Measurements from ENCODE around the gene FAM124B.

The FAM124B gene, protein sequence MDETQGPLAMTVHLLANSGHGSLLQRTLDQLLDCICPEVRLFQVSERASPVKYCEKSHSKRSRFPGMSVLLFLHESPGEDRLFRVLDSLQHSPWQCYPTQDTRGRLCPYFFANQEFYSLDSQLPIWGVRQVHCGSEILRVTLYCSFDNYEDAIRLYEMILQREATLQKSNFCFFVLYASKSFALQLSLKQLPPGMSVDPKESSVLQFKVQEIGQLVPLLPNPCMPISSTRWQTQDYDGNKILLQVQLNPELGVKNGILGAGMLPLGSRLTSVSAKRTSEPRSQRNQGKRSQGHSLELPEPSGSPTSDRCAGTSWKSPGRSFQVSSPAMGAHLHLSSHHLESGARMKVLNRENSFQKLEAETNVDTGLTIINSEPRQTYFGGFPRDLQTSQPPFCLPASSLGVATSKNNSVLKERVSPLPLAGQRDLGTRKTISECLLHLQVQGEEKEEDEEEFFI

DNA sequence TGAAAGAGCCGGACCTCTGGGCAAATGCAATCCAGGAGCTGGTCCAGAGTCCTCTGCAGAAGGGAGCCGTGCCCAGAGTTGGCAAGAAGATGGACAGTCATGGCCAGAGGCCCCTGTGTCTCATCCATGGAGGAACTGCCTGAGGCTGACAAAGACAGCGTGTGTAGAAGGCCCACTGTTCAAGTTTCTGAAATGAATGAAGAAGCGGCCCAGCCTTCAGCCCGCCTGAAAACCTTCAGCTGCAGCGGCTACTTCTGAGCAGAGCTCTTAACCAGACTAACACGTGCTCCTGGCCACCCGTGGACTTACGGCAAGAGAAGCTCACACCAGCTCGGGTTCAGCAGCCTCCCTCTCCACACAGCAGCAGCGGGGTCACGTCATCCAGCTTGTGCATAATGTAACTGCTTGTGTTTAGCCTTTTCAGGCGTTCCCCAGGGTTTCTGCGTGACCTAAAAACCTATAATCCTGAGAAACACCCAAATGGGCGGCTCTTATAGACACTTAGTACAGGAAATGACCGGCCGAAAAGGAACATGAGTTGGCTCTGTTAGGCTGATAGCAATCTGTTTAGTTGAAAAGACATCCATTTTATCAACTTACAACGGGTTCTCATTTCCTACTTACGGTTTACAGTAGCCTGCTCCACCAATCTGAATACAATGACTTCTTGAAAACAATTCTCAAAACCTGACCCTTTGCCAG, at the start of gene FAM124B:
FAM124B (minus strand) TSS at position 467 of the 702 bp plus-strand sequence; CDS start at position 128, 339 bp downstream.
- no peak within 1 kb of the TSS for H3K27ac ChIP-seq
- TF ChIP-seq ZFX (IDR thresholded peaks at IDR 0.05; ENCODE audit: borderline replicate concordance): no peak
- TF ChIP-seq, protein P1, sequence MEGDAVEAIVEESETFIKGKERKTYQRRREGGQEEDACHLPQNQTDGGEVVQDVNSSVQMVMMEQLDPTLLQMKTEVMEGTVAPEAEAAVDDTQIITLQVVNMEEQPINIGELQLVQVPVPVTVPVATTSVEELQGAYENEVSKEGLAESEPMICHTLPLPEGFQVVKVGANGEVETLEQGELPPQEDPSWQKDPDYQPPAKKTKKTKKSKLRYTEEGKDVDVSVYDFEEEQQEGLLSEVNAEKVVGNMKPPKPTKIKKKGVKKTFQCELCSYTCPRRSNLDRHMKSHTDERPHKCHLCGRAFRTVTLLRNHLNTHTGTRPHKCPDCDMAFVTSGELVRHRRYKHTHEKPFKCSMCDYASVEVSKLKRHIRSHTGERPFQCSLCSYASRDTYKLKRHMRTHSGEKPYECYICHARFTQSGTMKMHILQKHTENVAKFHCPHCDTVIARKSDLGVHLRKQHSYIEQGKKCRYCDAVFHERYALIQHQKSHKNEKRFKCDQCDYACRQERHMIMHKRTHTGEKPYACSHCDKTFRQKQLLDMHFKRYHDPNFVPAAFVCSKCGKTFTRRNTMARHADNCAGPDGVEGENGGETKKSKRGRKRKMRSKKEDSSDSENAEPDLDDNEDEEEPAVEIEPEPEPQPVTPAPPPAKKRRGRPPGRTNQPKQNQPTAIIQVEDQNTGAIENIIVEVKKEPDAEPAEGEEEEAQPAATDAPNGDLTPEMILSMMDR (IDR thresholded peaks at IDR 0.05): no peak

DNA sequence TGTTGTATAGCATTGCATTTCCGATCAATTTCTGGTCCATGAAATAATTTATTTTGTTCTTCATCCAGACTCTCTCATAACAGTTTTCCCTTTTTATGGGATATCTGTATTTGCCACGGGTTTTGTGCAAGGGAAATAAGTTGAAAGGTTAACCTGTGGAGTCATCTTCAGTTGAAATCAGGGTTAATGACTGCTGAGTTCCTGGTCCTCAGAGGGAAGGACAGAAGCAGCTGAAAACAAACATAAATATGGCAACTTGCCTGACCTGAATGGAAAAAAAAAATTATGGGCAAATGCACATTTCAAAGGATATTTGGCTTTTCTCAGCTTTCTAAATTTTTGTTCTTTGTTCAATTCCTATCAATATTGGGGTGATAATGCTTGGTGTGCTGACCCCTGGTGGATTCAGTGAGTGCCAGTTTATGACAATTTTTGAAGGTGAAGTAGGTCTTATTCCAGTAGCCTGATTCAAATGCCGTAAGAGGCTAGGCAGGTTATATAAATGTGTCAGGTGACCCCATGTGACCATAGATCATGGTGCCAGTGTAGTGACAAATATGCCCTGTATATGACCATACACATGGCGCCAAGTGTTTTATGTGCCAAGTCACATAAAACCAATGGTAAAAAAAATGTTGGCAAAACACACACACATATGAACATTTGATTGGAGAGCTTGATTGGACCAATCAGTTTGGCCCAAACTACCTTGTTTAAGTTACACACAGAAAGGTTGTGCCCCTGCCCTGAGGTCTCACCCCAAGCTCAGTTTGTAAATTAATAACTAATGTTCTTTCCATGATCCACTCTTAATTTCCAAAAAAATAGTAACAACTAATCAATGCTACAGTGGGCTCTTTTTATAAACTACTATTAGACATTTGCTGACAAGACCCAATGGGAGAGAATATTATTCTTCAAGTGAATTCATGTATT, 47.6 kb upstream of the FAM124B start:
- H3K27ac ChIP-seq: peak overlapping the region; percentile 33
- TF ChIP-seq, protein P1 (IDR thresholded peaks at IDR 0.05): peak; percentile 59
- TF ChIP-seq ZFX (IDR thresholded peaks at IDR 0.05; ENCODE audit: borderline replicate concordance): no peak

DNA sequence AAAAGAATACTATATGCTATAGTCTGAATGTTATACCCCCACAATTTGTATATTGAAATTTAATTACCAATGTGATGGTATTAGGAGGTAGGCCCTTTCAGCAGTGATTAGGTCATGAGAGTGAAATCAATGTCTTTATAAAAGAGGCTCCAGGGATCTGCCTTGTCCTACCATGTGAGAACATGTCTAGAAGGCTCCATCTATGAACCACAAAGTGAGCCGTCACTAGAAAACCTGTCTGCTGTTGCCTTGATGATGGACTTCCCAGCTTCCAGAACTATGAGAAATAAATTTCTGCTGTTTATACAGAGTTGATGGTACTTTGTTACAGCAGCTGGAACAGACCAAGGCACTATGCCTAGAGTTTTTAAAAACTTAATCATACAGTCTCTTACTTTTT, 46.3 kb upstream of the FAM124B start:
- TF ChIP-seq, protein P1 (IDR thresholded peaks at IDR 0.05): no peak
- no peak for TF ChIP-seq ZFX (IDR thresholded peaks at IDR 0.05; ENCODE audit: borderline replicate concordance)
- no peak overlapping the region for H3K27ac ChIP-seq

DNA sequence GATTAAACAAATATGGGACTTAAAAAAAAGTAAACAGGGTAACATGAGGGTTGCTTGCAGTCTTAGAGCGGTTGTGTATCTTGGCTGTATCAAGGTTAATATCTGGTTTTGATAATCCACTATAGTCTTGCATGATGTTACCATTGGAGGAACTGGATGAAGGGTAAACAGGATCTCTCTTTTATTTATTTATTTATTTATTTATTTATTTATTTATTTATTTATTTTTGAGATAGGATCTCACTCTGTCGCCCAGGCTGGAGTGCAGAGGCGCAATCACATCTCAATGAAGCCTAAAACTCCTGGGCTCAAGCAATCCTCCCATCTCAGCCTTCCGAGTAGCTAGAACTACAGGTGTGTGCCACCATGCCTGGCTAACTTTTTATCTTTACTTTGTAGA, 42.9 kb upstream of the FAM124B start:
- TF ChIP-seq, protein P1 (IDR thresholded peaks at IDR 0.05): no peak
- TF ChIP-seq ZFX (IDR thresholded peaks at IDR 0.05; ENCODE audit: borderline replicate concordance): no peak

DNA sequence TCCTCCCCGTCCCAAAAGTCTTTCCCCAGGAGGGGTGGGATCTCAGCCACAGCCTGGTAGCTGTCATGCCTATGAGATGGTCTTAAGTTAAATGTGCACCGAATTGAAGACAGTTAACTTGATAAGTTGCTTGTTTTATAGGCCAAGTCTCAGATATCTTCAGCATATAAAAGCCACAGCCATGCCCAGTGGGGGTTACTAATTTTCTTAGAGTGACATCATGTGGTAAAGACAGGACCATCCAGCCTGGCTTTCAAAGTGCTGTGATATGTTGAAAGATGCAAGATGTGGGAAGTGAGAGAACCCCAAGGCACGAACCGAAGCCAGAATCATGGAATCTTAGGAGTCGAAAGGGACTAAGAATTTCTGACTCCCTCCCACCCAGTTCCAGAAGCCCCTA, 42.1 kb upstream of the FAM124B start:
- TF ChIP-seq, protein P1 (IDR thresholded peaks at IDR 0.05): no peak
- no peak for TF ChIP-seq ZFX (IDR thresholded peaks at IDR 0.05; ENCODE audit: borderline replicate concordance)
- H3K27ac ChIP-seq: no peak overlapping the region

More for the DNA sequence above, 42.9 kb upstream of the FAM124B start:
- no peak overlapping the region for H3K27ac ChIP-seq

DNA sequence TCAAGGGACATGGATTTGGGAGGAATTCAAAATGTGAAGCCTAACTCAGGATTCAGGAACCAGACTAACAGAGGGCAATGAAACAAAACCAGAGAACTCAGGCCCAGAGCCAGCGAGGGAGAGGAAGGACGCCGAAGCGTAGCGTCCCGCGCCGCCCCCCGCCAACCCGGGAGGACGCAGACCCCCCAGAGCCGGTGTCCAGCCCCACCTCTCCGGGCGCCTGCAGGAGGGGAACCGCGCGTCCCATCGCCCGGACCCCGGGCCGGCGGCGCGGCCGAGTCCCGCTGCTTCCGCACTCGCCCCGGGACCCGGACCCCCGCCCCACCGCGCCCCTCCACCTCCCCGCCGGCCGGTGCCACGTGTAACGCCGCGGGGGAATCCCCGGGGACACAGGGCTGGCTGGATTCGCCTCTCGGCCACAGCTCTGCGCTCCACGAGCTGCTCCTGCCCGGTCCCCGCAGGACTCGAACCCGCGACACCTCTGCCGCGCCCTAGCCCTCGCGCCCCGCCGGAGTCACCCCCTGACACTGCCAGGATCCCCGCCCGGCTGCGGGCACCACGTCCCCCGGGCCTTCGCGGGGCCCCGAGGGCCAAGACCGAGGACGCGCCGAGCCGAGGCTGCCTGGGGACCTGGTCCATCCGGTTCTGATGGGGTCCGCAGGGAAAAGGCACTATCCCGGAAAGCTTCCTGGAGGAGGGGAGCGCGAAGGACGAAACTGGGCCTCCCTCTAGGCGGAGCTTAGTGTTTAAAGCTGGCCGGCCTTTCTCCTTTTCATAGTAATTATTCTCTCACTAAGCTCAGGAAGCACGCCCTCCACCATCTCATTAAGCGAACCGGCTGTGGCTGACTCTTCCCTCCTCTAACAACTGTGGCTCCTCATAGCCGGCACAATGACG, 40.4 kb upstream of the FAM124B start:
- TF ChIP-seq, protein P1 (IDR thresholded peaks at IDR 0.05): no peak
- TF ChIP-seq ZFX (IDR thresholded peaks at IDR 0.05; ENCODE audit: borderline replicate concordance): no peak
- no peak overlapping the region for H3K27ac ChIP-seq

All from 22Rv1 (cell line).